Measurements from ENCODE around the gene LGALS3BP.

- TF ChIP-seq CTCF (IDR thresholded peaks at IDR 0.05) (no peak), POLR2A (IDR thresholded peaks at IDR 0.05) (no peak)
Observed at GRCh38 chr17:78981010-78981888, 1.5 kb upstream of the LGALS3BP start.
